NCI-H460 (cell line): ENCODE results near the gene MUC5AC. TPM values are rescaled to one million over a fixed set of nuclear protein-coding genes. Genes with fewer than 3 reads are reported as not detected.
"Not testable (repeated sequence)": the region's sequence is repeated elsewhere in the genome, so short reads cannot be mapped to it uniquely, and the experiment has no call there.

Experiments
- DNase-seq: peaks from one replicate; pipeline ENCODE4 v3.0.0-alpha.2; 2016; ENCODE audit warnings: low read depth; ENCODE audit errors: extremely low read depth
- total RNA-seq: library from RNA; depleted of rRNA; stranded (reverse); fragments of >200 nt; shearing (Covaris generic); gene quantifications from 2 replicates; pipeline ENCODE4 v1.2.3, GENCODE V29; 2014

The MUC5AC gene
- total RNA-seq, 1 experiment from 2014 or later: not detected

GRCh38 chr11:1232021-1232882 is 74.5 kb downstream of the MUC5AC start:
- no peak for DNase-seq

DNA sequence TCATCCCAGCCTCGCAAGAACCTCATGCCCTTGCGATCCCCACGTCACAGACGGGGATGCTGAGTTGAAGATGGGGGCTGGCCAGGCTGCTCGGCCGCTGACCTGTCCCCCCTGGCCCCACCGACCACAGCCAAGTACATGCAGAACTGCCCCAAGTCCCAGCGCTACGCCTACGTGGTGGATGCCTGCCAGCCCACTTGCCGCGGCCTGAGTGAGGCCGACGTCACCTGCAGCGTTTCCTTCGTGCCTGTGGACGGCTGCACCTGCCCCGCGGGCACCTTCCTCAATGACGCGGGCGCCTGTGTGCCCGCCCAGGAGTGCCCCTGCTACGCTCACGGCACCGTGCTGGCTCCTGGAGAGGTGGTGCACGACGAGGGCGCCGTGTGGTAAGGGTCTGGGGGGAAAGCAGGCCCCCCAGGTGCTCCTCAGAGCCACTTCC is 75.1 kb downstream of the MUC5AC start:
- no peak for DNase-seq

DNA sequence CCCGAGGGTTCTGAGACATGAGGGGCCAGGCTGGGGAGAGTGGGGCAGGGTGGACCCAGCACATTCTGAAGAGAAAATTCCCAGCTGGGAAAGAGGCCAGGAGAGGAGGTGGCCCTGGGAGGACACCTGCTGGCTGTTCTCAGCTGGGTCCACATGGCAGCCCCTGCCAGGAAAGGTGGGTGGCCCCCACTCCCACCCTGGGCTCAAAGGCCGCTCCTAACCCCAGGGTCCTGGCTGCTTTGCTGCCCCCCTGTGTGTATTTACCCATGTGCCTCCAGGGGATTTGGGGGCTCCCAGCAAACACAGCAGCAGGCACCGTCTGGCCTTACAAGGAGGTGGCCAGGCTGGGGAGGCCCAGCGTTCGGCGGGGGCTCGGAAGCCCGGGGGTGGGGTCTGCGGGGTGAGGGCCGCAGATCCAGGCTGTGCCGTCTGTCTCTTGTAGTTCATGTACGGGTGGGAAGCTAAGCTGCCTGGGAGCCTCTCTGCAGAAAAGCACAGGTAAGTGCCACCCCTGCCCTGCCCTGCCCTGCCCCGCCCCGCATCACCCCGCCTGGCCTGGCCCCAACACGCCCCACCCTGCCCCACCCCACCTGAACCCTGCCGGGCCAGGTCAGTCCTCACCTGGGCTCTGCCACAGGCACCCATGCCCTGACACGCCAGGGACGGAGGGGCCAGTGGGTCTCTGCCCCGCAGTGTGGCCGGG is 75.7 kb downstream of the MUC5AC start:
- no peak for DNase-seq

DNA sequence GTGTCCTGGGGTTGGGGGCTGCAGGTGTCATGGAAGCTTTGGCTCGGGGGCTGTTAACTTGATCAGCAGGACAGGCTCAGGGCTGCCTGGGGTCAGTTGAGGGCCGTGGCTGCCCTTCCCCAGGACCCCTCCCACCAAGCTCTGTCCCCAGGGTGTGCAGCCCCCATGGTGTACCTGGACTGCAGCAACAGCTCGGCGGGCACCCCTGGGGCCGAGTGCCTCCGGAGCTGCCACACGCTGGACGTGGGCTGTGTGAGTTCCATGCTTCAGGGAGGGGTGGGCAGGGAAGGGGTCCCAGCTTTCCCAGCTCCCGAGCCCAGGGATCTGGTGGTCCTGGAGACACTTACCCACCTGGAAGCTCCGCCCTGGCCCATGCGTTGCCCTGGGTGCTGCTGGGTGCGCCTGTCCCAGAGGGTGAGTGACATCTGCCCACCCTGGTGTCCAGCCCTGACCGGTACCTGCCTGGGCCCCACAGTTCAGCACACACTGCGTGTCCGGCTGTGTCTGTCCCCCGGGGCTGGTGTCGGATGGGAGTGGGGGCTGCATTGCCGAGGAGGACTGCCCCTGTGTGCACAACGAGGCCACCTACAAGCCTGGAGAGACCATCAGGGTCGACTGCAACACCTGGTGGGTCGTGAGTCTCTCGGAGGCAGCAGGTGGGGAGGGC is 76.4 kb downstream of the MUC5AC start:
- DNase-seq: no peak

GRCh38 chr11:1234771-1235305 is 77.1 kb downstream of the MUC5AC start:
- DNase-seq: no peak

DNA sequence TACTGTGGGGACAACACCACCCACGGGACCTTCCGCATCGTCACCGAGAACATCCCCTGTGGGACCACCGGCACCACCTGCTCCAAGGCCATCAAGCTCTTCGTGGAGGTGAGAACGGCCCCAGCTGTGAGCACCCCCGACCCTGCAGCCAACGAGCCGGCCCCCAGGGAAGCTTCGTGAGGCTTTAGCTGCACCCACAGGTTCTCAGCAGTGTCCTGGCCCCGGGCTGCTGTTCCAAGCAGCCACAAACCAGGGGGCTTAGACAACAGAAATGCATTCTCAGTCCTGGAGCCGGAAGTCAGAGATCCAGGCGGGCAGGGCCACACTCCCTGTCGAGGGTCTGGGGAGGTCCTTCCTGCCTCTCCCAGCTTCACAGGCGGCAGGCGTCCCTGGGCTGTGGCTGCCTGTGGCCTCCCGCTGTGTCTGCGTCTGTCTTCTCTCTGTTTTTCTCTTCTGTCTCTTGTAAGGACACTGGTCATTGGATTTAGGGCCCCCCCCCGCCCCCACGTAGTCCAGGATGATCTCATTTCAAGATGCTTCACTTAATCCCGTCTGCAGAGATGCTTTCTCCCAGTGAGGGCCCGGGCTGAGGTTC is 77.7 kb downstream of the MUC5AC start:
- no peak for DNase-seq

DNA sequence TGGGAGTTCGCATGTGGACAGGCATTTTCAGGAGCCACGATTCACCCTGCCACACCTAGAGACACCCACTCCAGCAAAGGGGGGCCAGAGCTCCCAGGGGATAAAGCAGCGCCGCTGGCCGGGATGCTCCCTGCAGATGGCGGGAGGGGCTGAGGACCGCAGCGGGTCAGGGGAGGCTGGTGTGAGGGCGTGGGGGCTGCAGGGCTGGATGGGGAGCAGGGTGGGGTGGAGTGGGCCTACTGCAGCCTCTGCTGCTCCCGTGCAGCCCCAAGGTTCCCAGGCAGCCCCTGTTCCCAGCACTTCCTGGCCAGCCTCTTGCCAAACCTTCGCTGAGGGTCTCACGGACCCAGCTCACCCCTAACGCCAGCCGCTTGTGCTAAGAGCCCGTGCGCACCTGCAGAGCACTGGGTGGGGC is 78.2 kb downstream of the MUC5AC start:
- no peak for DNase-seq

DNA sequence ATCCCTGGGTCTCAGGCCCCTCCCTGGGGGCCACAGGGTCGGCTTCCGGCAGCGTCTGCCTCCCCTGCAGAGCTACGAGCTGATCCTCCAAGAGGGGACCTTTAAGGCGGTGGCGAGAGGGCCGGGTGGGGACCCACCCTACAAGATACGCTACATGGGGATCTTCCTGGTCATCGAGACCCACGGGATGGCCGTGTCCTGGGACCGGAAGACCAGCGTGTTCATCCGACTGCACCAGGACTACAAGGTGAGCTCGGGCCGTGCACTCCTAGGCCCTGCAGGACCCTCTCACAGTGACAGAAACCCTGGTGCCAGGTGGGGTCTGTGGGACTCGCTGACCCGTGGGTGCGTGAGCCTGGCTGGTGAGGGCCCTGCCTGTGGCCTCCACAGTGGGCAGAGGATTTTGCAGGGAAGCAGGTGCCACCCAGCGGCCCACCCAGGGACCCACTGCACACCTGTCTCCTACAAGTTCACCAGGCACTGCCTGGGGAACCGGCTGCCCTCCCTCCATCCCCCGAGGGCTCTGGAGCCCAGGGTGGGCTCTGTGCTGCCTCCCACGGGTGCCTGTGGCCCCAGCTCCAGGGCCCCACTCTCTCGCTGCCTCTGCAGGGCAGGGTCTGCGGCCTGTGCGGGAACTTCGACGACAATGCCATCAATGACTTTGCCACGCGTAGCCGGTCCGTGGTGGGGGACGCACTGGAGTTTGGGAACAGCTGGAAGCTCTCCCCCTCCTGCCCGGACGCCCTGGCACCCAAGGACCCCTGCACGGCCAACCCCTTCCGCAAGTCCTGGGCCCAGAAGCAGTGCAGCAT is 78.8 kb downstream of the MUC5AC start:
- DNase-seq: no peak

- DNase-seq: no peak
Observed at GRCh38 chr11:1237128-1237580, 79.4 kb downstream of the MUC5AC start.

GRCh38 chr11:1237851-1238250 is 80.1 kb downstream of the MUC5AC start:
- no peak for DNase-seq

DNA sequence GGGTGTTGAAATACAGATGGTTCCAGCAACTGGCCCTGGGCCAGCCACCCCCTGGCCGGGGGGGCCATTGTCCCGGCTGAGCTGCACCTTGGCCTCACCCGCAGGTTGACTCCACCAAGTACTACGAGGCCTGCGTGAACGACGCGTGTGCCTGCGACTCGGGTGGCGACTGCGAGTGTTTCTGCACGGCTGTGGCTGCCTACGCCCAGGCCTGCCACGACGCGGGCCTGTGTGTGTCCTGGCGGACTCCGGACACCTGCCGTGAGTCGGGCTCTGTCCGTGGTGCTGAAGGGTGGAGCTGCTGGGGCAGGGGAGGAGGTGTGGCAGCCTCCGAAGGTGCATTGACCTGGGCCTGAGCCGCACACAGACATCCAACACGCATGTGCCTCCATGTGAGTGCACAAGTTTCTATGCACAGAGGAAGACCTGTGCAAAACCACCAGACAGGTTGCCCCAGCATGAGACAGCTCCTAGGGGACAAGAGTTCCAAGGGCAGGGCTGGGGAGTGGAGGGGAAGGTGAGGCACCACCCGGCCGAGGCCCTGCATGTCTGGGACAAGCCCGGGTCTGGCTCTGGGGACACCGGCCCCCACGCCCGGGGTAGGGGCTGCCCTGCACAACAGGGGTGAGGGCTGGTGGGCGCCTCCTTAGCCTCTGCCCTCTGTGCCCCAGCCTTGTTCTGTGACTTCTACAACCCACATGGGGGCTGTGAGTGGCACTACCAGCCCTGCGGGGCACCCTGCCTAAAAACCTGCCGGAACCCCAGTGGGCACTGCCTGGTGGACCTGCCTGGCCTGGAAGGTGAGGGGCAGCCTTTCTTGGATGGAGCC is 81.2 kb downstream of the MUC5AC start:
- DNase-seq: no peak

DNA sequence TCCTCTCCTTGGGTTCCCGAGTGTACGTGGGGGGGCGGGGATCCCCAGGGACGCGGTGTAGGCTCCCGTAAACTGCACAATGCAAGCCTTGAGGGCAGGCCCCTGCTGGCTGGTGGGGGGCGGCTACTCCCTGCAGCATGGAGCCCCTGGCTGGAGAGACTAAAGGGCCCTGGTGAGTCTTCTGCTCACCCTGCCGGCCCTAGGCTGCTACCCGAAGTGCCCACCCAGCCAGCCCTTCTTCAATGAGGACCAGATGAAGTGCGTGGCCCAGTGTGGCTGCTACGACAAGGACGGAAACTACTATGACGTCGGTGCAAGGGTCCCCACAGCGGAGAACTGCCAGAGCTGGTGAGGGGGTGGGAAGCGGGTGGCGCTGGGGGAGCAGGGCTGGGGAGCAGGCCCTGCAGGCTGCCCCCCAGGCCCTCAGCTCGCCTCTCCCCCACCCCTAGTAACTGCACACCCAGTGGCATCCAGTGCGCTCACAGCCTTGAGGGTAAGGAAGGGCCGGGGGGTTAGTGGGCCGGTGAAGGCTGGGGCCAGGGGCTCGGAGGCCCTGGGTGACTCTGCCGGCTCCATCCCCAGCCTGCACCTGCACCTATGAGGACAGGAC is 81.9 kb downstream of the MUC5AC start:
- DNase-seq: no peak

DNA sequence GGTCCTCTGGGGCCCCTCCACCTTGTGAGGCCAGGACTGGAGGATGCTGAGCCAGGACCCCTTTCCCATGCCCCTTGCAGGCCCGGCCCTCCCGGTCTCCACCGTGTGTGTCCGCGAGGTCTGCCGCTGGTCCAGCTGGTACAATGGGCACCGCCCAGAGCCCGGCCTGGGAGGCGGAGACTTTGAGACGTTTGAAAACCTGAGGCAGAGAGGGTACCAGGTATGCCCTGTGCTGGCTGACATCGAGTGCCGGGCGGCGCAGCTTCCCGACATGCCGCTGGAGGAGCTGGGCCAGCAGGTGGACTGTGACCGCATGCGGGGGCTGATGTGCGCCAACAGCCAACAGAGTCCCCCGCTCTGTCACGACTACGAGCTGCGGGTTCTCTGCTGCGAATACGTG is 83.0 kb downstream of the MUC5AC start:
- no peak for DNase-seq

DNA sequence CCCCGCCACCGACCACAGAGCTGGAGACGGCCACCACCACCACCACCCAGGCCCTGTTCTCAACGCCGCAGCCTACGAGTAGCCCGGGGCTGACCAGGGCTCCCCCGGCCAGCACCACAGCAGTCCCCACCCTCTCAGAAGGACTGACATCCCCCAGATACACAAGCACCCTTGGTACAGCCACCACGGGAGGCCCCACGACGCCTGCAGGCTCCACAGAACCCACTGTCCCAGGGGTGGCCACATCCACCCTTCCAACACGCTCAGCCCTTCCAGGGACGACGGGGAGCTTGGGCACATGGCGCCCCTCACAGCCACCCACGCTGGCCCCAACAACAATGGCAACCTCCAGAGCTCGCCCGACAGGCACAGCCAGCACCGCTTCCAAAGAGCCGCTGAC is 84.0 kb downstream of the MUC5AC start:
- DNase-seq: no peak

- DNase-seq: no peak
Observed at GRCh38 chr11:1242289-1242688, 84.5 kb downstream of the MUC5AC start.

DNA sequence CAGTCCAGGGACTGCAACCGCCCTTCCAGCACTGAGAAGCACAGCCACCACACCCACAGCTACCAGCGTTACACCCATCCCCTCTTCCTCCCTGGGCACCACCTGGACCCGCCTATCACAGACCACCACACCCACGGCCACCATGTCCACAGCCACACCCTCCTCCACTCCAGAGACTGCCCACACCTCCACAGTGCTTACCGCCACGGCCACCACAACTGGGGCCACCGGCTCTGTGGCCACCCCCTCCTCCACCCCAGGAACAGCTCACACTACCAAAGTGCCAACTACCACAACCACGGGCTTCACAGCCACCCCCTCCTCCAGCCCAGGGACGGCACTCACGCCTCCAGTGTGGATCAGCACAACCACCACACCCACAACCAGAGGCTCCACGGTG is 85.0 kb downstream of the MUC5AC start:
- DNase-seq: not testable (repeated sequence)

GRCh38 chr11:1243521-1243920 is 85.8 kb downstream of the MUC5AC start:
- DNase-seq: not testable (repeated sequence)

DNA sequence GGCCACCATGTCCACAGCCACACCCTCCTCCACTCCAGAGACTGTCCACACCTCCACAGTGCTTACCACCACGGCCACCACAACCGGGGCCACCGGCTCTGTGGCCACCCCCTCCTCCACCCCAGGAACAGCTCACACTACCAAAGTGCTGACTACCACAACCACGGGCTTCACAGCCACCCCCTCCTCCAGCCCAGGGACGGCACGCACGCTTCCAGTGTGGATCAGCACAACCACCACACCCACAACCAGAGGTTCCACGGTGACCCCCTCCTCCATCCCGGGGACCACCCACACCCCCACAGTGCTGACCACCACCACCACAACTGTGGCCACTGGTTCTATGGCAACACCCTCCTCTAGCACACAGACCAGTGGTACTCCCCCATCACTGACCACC is 86.8 kb downstream of the MUC5AC start:
- DNase-seq: not testable (repeated sequence)
